Endothelial cell of hepatic sinusoid (primary cell): ENCODE data around the gene C3orf70.

Experiments used
- in situ Hi-C: cut with HindIII; loops from 2 replicates; pipeline ENCODE4 v1.10.0; 2017; ENCODE audit warnings: low sequenced_read_pairs

C3orf70 gene, protein sequence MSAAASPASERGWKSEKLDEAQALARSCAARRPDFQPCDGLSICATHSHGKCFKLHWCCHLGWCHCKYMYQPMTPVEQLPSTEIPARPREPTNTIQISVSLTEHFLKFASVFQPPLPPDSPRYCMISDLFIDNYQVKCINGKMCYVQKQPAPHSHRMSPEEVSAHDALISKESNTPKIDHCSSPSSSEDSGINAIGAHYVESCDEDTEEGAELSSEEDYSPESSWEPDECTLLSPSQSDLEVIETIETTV

DNA sequence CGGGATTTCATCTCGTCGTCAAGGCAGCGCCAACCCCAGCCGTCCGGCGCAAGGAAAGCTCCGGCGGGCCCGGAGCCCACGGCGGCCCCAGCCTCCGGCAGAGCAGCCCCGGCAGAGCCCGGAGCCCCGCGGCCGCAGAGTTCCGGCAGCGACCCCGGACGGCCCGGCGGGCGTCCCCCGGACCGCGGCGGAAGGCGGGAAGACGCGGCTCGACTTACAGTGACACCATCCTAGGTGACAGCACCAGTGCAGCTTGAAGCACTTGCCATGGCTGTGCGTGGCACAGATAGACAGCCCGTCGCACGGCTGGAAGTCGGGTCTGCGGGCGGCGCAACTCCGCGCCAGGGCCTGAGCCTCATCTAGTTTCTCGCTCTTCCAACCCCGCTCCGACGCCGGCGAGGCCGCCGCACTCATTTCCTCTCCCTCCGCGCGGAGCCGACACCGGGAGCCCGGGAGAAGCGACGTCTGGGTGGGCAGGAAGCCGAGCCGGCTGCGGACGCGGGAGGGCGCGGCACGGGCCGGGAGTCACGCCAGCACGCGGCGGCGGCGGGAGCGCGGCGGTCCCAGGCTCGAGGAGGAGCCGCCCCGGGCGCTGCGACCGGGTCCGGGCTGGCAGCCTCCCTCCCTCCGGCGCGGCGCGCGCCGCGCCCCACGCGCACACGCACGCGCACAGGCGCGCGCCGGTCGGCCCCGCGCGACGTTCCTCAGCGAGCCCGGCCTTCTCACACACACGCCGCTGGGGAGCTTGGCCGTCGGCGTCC lies at the start of gene C3orf70:
C3orf70 (minus strand) TSS at position 651 of the 761 bp plus-strand sequence; CDS start at position 414, 237 bp downstream.
- in situ Hi-C loops, result loop anchor here (5.0 kb wide), 1 partner anchor 55 kb away; no protein-coding TSS in a partner anchor

GRCh38 chr3:185200639-185201038 lies 47.8 kb upstream of the C3orf70 start:
- in situ Hi-C loops, result no loop called here

DNA sequence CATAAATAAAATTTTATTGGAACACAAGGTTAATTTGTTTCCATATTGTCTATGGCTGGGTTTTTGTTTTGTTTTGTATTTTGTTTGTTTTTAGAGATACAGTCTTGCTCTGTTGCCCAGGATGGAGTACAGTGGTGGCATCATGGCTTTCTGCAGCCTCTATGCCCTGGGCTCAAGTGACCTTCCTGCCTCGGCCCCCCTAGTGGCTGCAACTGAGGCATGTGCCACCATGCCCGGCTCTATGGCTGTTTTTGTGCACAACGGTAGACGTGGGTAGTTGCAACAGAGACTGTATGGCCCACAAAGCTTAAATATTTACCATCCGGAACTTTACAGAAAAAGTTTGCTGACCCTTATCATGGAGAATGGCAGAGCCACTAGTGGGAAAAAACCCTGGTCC lies 46.8 kb upstream of the C3orf70 start:
- in situ Hi-C loops, result no loop called here

- in situ Hi-C loops, result no loop called here
Observed at GRCh38 chr3:185199206-185199605, 46.3 kb upstream of the C3orf70 start.

- in situ Hi-C loops, result no loop called here
Observed at GRCh38 chr3:185197068-185197467, 44.2 kb upstream of the C3orf70 start.

DNA sequence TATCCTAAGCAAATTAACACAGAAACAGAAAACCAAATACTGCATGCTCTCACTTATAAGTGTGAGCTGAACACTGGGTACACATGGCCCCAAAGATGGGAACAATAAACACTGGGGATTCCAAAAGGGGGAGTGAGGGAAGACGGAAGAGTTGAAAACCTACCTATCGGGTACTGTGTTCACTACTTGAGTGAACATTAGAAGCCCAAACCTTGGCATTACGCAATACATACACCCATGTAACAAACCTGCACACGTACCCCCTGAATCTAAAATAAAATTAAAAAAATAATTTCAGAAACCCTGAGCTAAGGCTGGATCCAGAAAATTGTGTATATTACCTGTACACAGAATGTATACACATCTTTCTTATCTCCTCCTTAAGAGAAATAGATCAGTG lies 42.8 kb upstream of the C3orf70 start:
- in situ Hi-C loops, result no loop called here

DNA sequence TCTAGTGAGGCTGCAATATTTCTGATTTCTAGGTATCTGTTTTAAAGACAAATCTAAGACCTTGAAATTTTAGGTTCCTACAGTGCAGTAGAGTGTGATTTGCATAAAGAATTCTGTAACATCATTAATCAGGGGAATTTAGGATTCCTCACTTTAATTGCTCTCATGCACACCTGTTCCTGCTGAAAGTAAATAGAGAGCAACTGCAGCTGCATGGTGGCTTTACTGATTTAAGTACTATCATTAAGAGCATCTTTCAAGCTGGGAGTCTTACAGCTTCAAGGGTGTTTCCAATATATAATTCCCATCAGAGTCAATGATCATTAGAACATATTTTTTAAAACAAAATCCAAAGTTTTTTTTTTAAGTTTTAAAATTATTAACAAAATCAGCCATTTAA lies 36.0 kb upstream of the C3orf70 start:
- in situ Hi-C loops, result no loop called here

GRCh38 chr3:185187391-185187790 lies 34.5 kb upstream of the C3orf70 start:
- in situ Hi-C loops, result no loop called here

DNA sequence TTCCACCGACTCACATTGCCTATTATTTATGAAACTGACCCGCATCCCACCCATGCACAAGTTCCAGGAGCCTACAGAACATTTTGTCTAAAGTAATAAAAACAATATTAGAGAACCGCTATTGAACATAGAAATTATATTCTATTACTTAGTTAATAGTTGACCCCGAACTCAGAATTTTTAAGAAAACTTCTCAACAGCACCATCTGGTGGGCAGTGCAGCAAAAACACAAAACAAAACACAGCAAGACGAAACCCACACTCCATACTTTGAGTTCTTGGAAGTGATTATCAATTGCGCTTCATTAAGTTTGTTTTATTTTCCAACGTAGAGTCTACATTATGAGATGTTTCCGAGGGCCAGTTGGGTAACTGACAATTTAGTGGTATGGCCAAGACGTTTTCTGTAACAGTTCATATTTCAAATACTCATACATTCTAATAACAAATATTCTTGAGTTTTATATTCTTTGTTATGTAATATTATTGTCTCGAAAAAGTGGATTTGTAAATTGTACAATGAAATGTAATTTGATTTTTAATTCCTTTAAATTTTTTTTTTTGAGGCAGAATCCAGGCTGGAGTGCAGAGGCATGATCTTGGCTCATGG lies 24.0 kb upstream of the C3orf70 start:
- in situ Hi-C loops, result no loop called here

- in situ Hi-C loops, result no loop called here
Observed at GRCh38 chr3:185175370-185175987, 22.6 kb upstream of the C3orf70 start.

- in situ Hi-C loops, result no loop called here
Observed at GRCh38 chr3:185172086-185173049, 19.5 kb upstream of the C3orf70 start.

DNA sequence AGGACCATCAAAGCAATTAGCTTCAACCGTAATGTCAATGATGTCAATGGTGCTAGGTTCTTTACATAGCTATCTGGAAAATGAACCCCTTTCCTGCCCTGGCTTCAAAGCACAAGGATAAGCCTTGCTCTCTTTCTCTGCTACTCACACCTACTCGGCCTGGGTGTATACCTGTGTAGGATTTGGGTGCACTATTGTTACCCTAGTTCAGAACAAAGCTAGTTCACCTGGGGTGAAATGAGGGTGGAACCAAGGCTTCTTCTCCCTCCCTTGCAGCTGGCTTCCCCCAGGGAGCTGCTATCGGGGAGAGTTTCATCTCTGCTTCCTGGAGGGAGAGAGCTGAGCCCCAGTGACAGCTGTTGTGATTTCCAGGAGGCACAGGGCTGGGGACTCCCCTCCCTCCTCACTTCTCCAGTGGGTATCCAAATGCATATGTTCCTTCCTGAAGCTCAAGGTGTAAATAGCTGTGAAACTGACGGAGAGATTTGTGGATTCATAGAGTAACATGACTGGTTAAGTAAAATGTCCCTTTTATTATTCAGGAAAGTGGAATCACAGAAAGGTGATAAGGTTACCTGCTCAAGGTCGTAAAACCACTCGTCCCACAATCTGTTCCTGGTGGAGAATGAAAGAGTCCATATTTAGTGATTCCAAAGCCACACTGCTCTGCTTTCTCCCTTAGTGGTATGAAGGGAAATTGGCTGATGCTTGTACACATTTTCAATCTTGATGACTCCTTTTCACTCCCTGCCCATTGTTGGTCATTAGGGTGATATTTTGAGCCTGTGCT lies 11.8 kb upstream of the C3orf70 start:
- in situ Hi-C loops, result no loop called here

DNA sequence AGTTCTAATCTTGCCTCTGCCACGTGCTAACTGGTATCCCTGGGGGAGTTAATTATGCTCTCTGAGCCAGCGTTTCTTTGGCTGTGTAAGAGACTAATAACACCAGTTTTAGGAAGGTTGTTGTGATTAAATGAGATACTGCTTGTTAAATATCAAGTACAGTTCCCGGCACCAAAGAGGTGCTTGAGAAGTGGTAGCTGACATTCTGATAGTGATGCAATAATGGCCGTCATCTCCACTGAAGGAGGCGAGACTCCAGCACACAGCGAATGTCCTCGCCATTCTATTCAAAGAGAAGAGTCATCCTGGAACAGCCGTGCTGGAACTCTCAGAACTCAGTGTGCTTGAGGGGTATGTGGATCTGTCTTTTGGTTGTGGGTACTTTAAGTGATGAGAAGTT lies 9.8 kb upstream of the C3orf70 start:
- in situ Hi-C loops, result no loop called here

GRCh38 chr3:185161761-185162160 lies 8.9 kb upstream of the C3orf70 start:
- in situ Hi-C loops, result no loop called here

GRCh38 chr3:185157347-185157746 lies 4.5 kb upstream of the C3orf70 start:
- in situ Hi-C loops, result no loop called here

GRCh38 chr3:185155678-185156077 lies 2.8 kb upstream of the C3orf70 start:
- in situ Hi-C loops, result no loop called here

DNA sequence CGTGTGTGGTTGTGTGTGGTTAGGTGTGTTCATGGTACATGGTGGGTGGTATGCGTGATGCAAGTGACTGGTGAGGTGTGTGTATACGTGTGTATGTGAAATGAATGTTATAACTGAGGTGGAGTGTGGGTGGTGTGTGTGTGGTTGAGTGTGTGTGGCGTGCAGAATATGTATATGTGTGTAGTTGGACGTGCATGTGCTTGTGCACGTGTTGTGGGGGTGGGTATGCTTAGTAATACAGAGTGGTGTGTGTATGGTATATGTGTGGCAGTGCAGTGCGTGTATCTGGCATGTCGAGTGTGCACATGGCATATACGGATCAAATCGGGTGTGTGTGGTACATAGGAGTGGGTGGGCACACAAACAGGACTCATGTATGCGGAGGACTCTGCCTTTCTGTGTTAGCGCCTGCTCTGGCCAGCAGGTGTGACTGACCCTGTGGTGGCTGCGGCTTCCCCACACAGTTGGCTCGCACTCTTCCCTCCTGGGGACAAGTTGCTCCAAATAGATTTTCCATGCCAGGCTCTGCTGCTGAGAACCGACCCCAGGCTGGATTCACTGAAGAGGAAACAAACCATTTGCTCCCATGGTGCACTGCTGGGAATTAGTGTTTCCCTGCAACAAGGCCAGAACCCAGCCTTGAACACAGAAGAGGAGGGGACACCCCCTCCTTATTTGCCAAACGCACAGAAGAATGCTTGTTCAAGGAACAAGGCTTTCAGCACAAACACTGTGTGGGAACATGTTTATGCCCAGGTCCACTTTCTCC lies 1.2 kb upstream of the C3orf70 start:
- in situ Hi-C loops, result loop anchor here (5.0 kb wide), 1 partner anchor 57 kb away; no protein-coding TSS in a partner anchor

DNA sequence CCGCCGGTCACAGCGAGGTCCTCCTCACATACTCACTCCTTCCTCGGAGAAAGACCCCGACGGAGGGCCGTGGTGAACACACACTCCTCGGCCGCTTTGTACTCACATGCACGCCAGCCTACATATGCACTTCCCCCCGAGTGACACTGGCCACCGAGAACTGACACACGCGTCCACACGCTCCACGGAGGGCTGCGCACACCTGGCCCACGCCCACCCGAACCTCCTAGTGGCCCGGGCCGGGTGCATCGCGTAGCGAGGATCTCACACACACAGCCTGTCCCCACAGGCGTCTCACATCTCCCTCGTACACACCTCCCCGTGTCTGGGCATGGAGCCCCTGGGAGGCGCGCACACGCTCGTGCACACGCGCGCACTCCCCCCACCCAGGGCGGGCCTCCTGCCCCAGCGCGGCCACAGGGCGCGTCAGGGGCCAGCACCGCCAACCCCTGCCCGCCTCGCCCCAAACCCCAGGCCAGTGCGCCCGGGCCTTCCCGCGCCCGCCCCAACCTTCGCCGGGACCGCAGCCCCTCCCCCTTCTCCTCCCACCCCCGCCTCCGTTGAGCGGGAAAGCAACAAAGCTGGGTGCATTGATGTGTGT lies 411 bp upstream of the C3orf70 start:
- in situ Hi-C loops, result loop anchor here (5.0 kb wide), 1 partner anchor 56 kb away; no protein-coding TSS in a partner anchor
